Neural progenitor cell (in vitro differentiated cells): ENCODE measurements around the gene PCBP1. TPM values are rescaled to one million over a fixed set of nuclear protein-coding genes. Genes with fewer than 3 reads are reported as not detected.

Experiments used
- DNase-seq: peaks from one replicate; pipeline ENCODE4 v3.0.0-alpha.2; 2016; ENCODE audit warnings: low spot score
- H2AFZ ChIP-seq: fragments of 200-600 bp; sonication (generic); replicated peaks from 2 replicates; pipeline ENCODE4 v1.6.1; 2016; ENCODE audit warnings: antibody characterized with exemption
- H3F3A ChIP-seq: fragments of 200-600 bp; sonication (generic); 2 replicates; pipeline ENCODE4 v1.6.1; 2016; ENCODE audit warnings: antibody characterized with exemption, low read depth
- H3K27ac ChIP-seq: fragments of 200-600 bp; sonication (generic); 2 replicates; pipeline ENCODE4 v1.5.1; 2016; ENCODE audit warnings: mild to moderate bottlenecking
- H3K27me3 ChIP-seq: fragments of 200-600 bp; sonication (generic); 2 replicates; pipeline ENCODE4 v1.6.1; 2016; ENCODE audit warnings: mild to moderate bottlenecking, moderate library complexity
- H3K36me3 ChIP-seq: fragments of 200-600 bp; sonication (generic); 2 replicates; pipeline ENCODE4 v1.5.1; 2016
- H3K4me1 ChIP-seq: fragments of 200-600 bp; sonication (generic); 2 replicates; pipeline ENCODE4 v1.6.1; 2016; ENCODE audit warnings: mixed run types
- H3K4me2 ChIP-seq: fragments of 200-600 bp; sonication (generic); 2 replicates; pipeline ENCODE4 v1.6.1; 2016
- H3K4me3 ChIP-seq: fragments of 200-600 bp; sonication (generic); 2 replicates; pipeline ENCODE4 v1.5.1; 2016
- H3K79me2 ChIP-seq: fragments of 200-600 bp; sonication (generic); 2 replicates; pipeline ENCODE4 v1.6.1; 2016; ENCODE audit warnings: low read depth
- H3K9ac ChIP-seq: fragments of 200-600 bp; sonication (generic); 2 replicates; pipeline ENCODE4 v1.6.1; 2016
- H3K9me3 ChIP-seq: fragments of 200-600 bp; sonication (generic); 2 replicates; pipeline ENCODE4 v1.5.1; 2016; ENCODE audit warnings: low read depth
- H4K20me1 ChIP-seq: fragments of 200-600 bp; sonication (generic); 2 replicates; pipeline ENCODE4 v1.6.1; 2016; ENCODE audit warnings: low read depth
- H3K27ac Mint-ChIP-seq: 3 replicates; pipeline ENCODE4 v1.8.0; 2021; ENCODE audit warnings: mixed read lengths
- H3K27me3 Mint-ChIP-seq: 2 replicates; pipeline ENCODE4 v1.8.0; 2022; ENCODE audit warnings: low read depth, mild to moderate bottlenecking, inconsistent platforms, moderate library complexity, mixed read lengths; ENCODE audit not compliant: insufficient read depth
- H3K36me3 Mint-ChIP-seq: 3 replicates; pipeline ENCODE4 v1.8.0; 2021; ENCODE audit warnings: mixed read lengths
- H3K4me1 Mint-ChIP-seq: 3 replicates; pipeline ENCODE4 v1.8.0; 2021; ENCODE audit warnings: mixed read lengths
- H3K4me3 Mint-ChIP-seq: 3 replicates; pipeline ENCODE4 v1.8.0; 2021; ENCODE audit warnings: mild to moderate bottlenecking, moderate library complexity, mixed read lengths
- H3K9me3 Mint-ChIP-seq: 3 replicates; pipeline ENCODE4 v1.8.0; 2020; ENCODE audit warnings: mixed read lengths
- CTCF ChIP-seq: fragments of 200-600 bp; sonication (generic); IDR thresholded peaks from 2 replicates; pipeline ENCODE4 v1.5.1; 2017; ENCODE audit warnings: antibody characterized with exemption, mild to moderate bottlenecking
- EZH2 ChIP-seq: fragments of 200-600 bp; sonication (generic); IDR thresholded peaks from 2 replicates; pipeline ENCODE4 v1.6.1; 2017; ENCODE audit warnings: antibody characterized with exemption, mild to moderate bottlenecking, moderate library complexity
- EZH2phosphoT487 ChIP-seq: fragments of 200-600 bp; sonication (generic); IDR thresholded peaks from 2 replicates; pipeline ENCODE4 v1.6.1; 2017; ENCODE audit warnings: antibody characterized with exemption
- total RNA-seq: library from RNA; depleted of rRNA; stranded (reverse); fragments of >200 nt; gene quantifications from 2 replicates; pipeline ENCODE4 v1.2.3, GENCODE V29; 2015; ENCODE audit warnings: low replicate concordance

PCBP1 gene
- total RNA-seq, 1 donor from 2014 or later = 62.0 TPM

GRCh38 chr2:70070542-70071268 is 16.6 kb upstream of the PCBP1 start:
- no peaks in the 10 kb centered on the region for H3K9me3 Mint-ChIP-seq
- Histone ChIP-seq H3K4me2 (no peak overlapping the region), H3K79me2 (no peaks in the 10 kb centered on the region), H3F3A (peaks cover 19% of the 10 kb centered on the region), H3K9ac (no peak overlapping the region), H3K4me1 (no peaks in the 10 kb centered on the region), H4K20me1 (no peaks in the 10 kb centered on the region), H3K36me3 (no peaks in the 10 kb centered on the region), H3K27ac (peak overlapping the region; percentile 72), H3K27me3 (no peaks in the 10 kb centered on the region), H3K9me3 (no peaks in the 10 kb centered on the region), H3K4me3 (no peak overlapping the region), H2AFZ (peak overlapping the region; percentile 86)
- peaks cover 15% of the 10 kb centered on the region for H3K4me1 Mint-ChIP-seq
- H3K27ac Mint-ChIP-seq = peak overlapping the region; percentile 99
- no peak overlapping the region for H3K4me3 Mint-ChIP-seq
- TF ChIP-seq CTCF = peak; percentile 76
- no peak for TF ChIP-seq EZH2
- H3K36me3 Mint-ChIP-seq = peaks cover 19% of the 10 kb centered on the region
- no peaks in the 10 kb centered on the region for H3K27me3 Mint-ChIP-seq
- peak; percentile 86 for DNase-seq

- H3K79me2 ChIP-seq = no peaks in the 10 kb centered on the region
- peaks cover 19% of the 10 kb centered on the region for H3F3A ChIP-seq
- H3K4me1 ChIP-seq = no peaks in the 10 kb centered on the region
- H3K27me3 ChIP-seq = no peaks in the 10 kb centered on the region
- H3K9me3 ChIP-seq = no peaks in the 10 kb centered on the region
- H3K9ac ChIP-seq = no peak overlapping the region
- peaks cover 17% of the 10 kb centered on the region for H3K36me3 Mint-ChIP-seq
- no peak overlapping the region for H3K4me3 Mint-ChIP-seq
- H3K36me3 ChIP-seq = no peaks in the 10 kb centered on the region
- H3K27me3 Mint-ChIP-seq = no peaks in the 10 kb centered on the region
- DNase-seq = no peak
- H3K27ac ChIP-seq = no peak overlapping the region
- no peak for TF ChIP-seq EZH2phosphoT487
- no peak for TF ChIP-seq CTCF
- TF ChIP-seq EZH2 = no peak
- H3K4me2 ChIP-seq = no peak overlapping the region
- H3K9me3 Mint-ChIP-seq = no peaks in the 10 kb centered on the region
- no peak overlapping the region for H3K4me3 ChIP-seq
- H3K27ac Mint-ChIP-seq = peak overlapping the region; percentile 92
- H4K20me1 ChIP-seq = no peaks in the 10 kb centered on the region
- peaks cover 15% of the 10 kb centered on the region for H3K4me1 Mint-ChIP-seq
- no peak overlapping the region for H2AFZ ChIP-seq
Observed at GRCh38 chr2:70073493-70073892, 13.8 kb upstream of the PCBP1 start.

- Histone ChIP-seq H3F3A (peaks cover 3% of the 10 kb centered on the region), H2AFZ (no peak overlapping the region), H3K79me2 (no peaks in the 10 kb centered on the region), H3K9ac (no peak overlapping the region), H3K4me2 (no peak overlapping the region), H3K4me1 (no peaks in the 10 kb centered on the region), H3K27me3 (no peaks in the 10 kb centered on the region), H3K27ac (no peak overlapping the region), H3K36me3 (no peaks in the 10 kb centered on the region), H3K9me3 (no peaks in the 10 kb centered on the region), H4K20me1 (no peaks in the 10 kb centered on the region), H3K4me3 (no peak overlapping the region)
- H3K4me3 Mint-ChIP-seq = no peak overlapping the region
- peaks cover 20% of the 10 kb centered on the region for H3K36me3 Mint-ChIP-seq
- peaks cover 2% of the 10 kb centered on the region for H3K27me3 Mint-ChIP-seq
- H3K4me1 Mint-ChIP-seq = peaks cover 4% of the 10 kb centered on the region
- no peak for DNase-seq
- no peaks in the 10 kb centered on the region for H3K9me3 Mint-ChIP-seq
- TF ChIP-seq CTCF (no peak), EZH2 (no peak), EZH2phosphoT487 (no peak)
- no peak overlapping the region for H3K27ac Mint-ChIP-seq
Observed at GRCh38 chr2:70078384-70078783, 8.9 kb upstream of the PCBP1 start.
